GM18498 (cell line): ENCODE measurements around the gene BET1L.
"Not testable (repeated sequence)": the region's sequence is repeated elsewhere in the genome, so short reads cannot be mapped to it uniquely, and the experiment has no call there.

Source experiments
- ATAC-seq: cut with Tn5 transposase; IDR thresholded peaks from one replicate; pipeline ENCODE4 v1.9.1; 2021; ENCODE audit warnings: mild to moderate bottlenecking, moderate library complexity; ENCODE audit not compliant: unreplicated experiment

Gene BET1L, protein sequence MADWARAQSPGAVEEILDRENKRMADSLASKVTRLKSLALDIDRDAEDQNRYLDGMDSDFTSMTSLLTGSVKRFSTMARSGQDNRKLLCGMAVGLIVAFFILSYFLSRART

DNA sequence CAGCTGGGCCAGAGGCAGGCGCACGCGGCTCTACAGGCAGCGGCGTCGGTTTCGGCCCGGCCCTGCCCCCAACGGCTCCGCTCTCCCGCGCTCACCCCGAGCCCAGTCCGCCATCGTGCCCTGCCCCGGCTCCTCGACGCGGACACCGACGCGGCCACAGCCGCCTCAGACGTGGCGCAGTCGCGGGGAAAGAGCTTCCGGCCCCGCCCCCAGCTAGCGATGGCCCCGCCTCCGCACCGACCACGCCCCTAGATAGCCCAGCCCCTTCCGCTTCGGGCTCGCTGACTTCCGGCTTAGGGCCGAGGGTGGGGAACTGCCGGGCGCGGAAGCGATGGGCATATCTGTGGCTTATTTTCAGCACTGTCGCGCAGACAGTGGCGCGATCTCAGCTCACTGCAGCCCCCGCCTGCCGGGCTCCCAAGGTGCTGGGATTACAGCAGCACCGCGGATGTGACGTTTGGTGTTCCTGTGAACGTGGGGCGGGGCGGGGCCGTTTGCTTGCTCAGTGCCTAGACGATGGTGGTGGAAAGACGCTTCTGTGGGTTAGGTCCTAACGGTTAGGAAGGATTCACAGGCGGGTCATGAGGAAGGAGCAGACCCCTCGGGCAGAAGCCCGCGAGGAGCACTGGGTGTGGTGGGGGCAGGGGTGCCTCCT lies at the start of gene BET1L, which contains the start of gene RIC8A:
Gene BET1L (minus strand): TSS at position 192 of the 655 bp plus-strand sequence. CDS start 78 bp downstream, at position 114.
Gene RIC8A (plus strand): TSS at position 501 of the 655 bp plus-strand sequence. CDS start 1,147 bp downstream, outside the sequence.
- peak; percentile 79 for ATAC-seq

- no peak for ATAC-seq
These were observed 48.6 kb upstream of the BET1L start for GRCh38 chr11:255816-256215.

DNA sequence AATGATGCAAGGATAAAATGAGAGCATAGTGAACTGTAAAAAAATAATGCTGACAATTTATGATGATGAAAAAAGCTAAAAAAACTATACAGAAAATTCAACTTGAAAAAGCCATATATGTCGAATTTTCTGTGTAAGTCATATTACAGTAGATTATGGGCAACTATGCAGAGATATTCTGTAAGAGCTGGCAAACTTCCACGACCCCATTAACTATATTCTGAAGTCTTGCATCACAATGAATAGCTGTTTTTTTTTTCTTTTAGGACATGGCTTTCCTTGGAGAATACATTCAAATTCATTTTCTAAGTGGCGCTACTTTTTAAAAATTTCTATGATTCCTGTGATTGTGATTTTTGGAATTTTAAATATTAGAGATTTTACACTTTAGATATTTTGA lies 48.0 kb upstream of the BET1L start:
- no peak for ATAC-seq

DNA sequence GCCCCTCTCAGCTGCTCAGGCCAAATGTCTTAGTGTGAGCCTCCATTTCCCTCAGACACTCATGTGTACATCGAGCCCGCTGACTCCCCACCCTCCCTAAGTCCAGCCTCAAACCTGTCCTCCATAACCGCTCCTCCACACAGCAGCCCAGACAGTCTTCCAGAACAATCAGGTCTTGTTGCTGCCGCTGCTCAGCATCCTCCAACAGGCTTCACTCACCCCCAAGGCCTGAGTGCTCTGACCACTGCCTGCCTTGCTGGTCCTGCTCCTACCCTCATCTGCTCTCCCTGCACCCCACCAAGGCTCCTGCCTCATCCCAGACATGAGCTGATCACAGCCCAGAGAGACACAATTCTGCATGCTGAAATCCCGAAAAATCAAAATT lies 46.7 kb upstream of the BET1L start:
- no peak for ATAC-seq

GRCh38 chr11:253160-253885 lies 46.1 kb upstream of the BET1L start:
- ATAC-seq: no peak

DNA sequence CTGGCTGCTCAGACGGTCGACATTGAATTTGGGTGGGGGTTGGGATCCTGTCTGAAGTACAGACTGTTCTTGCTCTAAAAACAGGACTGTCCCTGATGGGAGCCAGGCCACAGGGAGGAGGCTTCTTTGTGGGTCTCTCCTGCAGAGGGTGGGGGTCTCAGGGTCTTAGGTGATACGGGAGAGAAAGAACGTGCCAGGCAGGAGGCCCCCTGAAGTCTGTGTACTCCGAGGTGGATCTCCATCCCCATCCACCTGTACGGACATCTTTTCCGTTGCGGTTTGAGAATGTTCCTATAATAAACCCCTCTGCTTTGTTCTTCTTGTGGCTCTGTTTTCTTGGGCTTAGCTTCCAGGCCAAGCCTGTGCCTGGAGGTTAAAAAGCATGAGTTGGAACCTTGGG lies 45.5 kb upstream of the BET1L start:
- no peak for ATAC-seq

GRCh38 chr11:251550-251949 lies 44.4 kb upstream of the BET1L start:
- ATAC-seq: no peak

- ATAC-seq: no peak
These were observed 43.6 kb upstream of the BET1L start for GRCh38 chr11:250740-251299.

DNA sequence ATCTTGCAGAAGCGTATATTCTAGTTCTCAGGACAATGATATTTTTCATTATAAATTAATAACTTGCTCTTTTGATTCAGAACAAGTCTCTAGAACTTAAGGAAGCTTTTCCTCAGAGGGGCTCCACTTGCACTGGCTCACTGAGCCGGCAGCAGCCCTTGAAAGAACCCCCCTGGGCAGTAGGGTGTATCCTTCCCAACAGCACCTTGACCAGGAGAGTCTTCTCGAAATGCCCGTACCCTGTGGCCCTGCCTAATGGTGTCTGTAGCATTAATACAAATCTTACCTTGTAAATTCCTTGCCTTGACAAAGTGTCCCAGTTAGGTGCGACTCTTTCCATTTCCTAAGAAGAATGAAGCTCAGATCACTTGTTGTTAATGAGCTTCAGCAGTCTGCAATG lies 43.1 kb upstream of the BET1L start:
- no peak for ATAC-seq

GRCh38 chr11:249062-249461 lies 41.9 kb upstream of the BET1L start:
- no peak for ATAC-seq

- ATAC-seq: no peak
These were observed 37.2 kb upstream of the BET1L start for GRCh38 chr11:244376-244775.

DNA sequence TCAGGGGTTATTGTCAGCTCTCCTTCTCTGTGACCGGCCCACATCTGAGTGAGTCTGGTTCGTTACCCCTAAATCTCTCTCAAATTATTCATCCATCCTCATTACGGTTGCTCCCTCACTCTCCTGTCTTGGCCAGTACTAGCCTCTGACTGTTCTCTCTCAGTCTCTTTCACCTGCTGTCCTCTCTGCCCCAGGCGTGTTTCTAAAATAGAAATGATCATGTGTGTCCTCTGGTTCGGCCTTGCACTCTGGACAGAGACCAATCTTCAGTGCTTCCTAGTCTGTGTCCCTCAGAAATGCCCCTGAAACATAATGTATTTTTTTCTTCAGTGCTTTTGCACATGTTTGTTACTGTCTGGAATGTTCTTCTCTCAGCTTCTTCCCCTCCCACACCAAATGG lies 34.4 kb upstream of the BET1L start:
- no peak for ATAC-seq

DNA sequence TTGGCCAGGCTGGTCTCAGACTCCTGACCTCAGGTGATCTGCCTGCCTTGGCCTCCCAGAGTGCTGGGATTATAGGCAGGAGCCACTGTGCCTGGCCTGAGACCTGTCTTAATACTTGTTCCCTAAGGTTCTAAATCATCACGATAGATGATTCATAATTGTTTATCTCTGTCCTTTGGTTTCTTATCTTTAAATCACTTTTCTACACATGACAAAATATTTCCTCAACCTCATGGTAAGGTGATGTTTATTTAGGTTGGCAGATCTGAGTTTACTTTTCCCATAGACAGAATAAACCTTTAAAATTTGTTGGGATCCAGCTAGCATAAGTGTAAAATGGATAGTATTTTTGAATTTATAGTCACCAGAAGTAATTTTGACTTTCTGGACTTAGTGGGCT lies 33.1 kb upstream of the BET1L start:
- ATAC-seq: no peak

- ATAC-seq: not testable (repeated sequence)
These were observed 31.1 kb upstream of the BET1L start for GRCh38 chr11:238346-238745.

- peak; percentile 82 for ATAC-seq
These were observed 29.9 kb upstream of the BET1L start, which contains the start of gene PSMD13 for GRCh38 chr11:236774-237767. PSMD13 (plus strand) TSS chr11:236976; CDS start chr11:237050, 74 bp downstream.

DNA sequence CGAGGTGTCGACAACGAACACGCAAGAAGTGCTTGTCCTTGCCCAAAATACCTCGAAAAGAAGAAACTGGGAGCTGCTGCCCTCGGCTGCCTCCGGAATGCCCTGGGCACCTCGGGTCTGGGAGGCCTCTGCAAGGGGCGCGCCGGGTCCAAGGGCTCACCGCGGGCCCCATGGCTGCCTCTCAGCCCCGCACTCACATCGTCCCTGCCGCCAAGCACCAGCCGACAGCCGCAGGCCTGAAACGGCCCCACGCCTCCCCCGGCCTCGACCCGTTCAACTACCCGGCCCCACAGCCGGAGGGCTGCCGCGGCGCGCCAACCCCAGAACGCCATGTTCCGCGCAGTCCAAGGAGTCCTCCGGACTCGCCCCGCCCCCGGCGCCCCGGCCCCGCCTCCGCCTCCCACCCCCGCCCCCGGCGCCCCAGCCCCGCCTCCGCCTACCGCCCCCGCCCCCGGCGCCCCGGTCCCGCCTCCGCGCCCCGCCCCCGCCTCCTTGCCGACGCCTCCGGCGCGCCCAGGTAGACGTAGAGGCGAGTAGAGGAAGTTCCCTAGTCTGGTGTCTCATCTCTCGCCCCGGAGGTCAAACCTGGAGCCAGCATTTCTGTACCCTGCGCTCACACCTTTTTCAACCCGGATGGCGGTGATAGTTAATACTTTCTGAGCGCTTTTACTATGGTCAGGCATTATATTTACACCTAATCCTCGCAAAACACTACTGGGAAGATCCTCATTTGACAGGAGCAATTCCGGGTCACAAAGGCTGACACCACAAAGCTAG lies 29.0 kb upstream of the BET1L start, which contains the start of gene SIRT3:
Gene SIRT3 (minus strand): TSS at position 346 of the 777 bp plus-strand sequence. CDS start 14 bp downstream, at position 332.
- peak; percentile 77 for ATAC-seq

DNA sequence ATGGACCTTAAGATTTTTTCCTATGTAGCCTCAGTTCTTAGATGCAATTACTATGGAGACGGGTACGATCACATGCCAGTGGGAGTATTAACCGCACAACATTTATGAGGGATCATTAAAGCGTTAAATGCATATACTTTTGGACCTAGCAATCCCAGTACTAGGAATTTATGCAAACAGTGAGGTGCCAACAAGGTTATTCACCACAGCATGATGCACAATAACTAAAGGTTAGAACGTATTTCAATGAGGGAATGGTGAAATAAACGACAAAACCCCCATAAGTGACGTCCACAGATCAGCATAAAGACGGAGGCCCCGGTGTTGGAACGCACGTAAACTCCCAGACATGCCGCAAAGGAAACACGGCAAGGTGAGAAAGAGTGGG lies 28.4 kb upstream of the BET1L start:
- ATAC-seq: no peak

DNA sequence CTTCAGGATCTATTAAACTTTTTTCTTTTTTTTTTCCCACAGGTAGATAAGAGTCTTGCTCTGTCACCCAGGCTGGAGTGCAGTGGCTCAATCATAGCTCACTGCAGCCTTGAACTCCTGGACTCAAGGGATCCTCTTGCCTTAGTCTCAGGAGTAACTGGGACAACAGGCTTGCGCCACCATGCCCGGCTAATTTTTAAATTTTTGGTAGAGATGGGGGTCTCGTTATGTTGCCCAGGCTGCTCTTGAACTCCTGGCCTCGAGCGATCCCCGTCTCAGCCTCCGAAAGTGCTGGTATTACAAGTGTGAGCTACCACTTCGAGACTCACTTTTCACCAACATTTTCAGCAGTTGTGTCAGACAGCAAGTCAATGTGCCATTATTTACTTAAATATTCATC lies 28.0 kb upstream of the BET1L start:
- ATAC-seq: no peak

GRCh38 chr11:232783-233565 lies 25.8 kb upstream of the BET1L start:
- no peak for ATAC-seq
